Adipose tissue (tissue), 3 donors: ENCODE measurements around the gene ZNF396. TPM values are rescaled to one million over a fixed set of nuclear protein-coding genes. Genes with fewer than 3 reads are reported as not detected.

Experiments used
- polyA plus RNA-seq, 3 donors: library from polyadenylated mRNA; stranded (reverse); fragments of 200-250 nt; gene quantifications; one replicate each; pipeline ENCODE4 v1.2.3, GENCODE V29; 2013
- donor health status: healthy with polysubstance abuse.
- donor health status: Bipolar disorder and iron deficiency.
- donor health status: healthy.

ZNF396 gene
- polyA plus RNA-seq, 3 donors = 0.56 to 2.1 (median 0.61) TPM

Other genes starting within 250 kb of the ZNF396 start
- 10 to 100 TPM in 1 of 3 donors, 1 to 10 TPM in 2; 6.9 to 16.0 (median 9.5) TPM for gene ZNF397, start 136.3 kb downstream of the ZNF396 start, polyA plus RNA-seq
- gene ZSCAN30, start 87.1 kb downstream of the ZNF396 start, polyA plus RNA-seq = 10 to 100 TPM in 1 of 3 donors, 1 to 10 TPM in 2; 4.1 to 10.3 (median 6.2) TPM
- 10 to 100 TPM in 2 of 3 donors, 1 to 10 TPM in 1; 9.8 to 13.6 (median 13.4) TPM for gene ZNF24, start 32.9 kb downstream of the ZNF396 start, polyA plus RNA-seq
- 10 to 100 TPM in 2 of 3 donors, 1 to 10 TPM in 1; 9.3 to 25.1 (median 20.8) TPM for gene INO80C, start 120.6 kb upstream of the ZNF396 start, polyA plus RNA-seq
- 10 to 100 TPM; 13.1 to 29.0 (median 23.7) TPM for gene GALNT1, start 204.4 kb upstream of the ZNF396 start, polyA plus RNA-seq